Aorta (tissue), 5 donors: Measurements from ENCODE around the gene NRM. TPM values are rescaled to one million over a fixed set of nuclear protein-coding genes. Genes with fewer than 3 reads are reported as not detected.
"Not testable (repeated sequence)": the region's sequence is repeated elsewhere in the genome, so short reads cannot be mapped to it uniquely, and the experiment has no call there.

Source experiments
- ATAC-seq: fragments of 200-7000 bp; cut with Tn5 transposase; one replicate; pipeline ENCODE4 v1.9.1; 2022; ENCODE audit warnings: moderate library complexity; ENCODE audit not compliant: low FRiP score
- DNase-seq, 2 donors: peaks; one replicate each; pipeline ENCODE4 v3.0.0-alpha.2; 2020
- H3K27ac ChIP-seq, 2 donors: one replicate each; pipeline ENCODE4 v1.5.1; 2013; ENCODE audit warnings: low read length in 2 of 2, mild to moderate bottlenecking in 2 of 2, moderate library complexity in 2 of 2, control low read depth in 1 of 2, inconsistent platforms in 1 of 2, low read depth in 1 of 2
- H3K27me3 ChIP-seq, 2 donors: one replicate each; pipeline ENCODE4 v1.6.1; 2013; ENCODE audit warnings: control low read depth in 1 of 2, low read length in 1 of 2, mild to moderate bottlenecking in 1 of 2, moderate library complexity in 1 of 2; ENCODE audit not compliant: insufficient read depth in 2 of 2, control insufficient read depth in 1 of 2
- H3K36me3 ChIP-seq, 2 donors: one replicate each; pipeline ENCODE4 v1.6.1; 2013; ENCODE audit warnings: control low read depth in 1 of 2, low read length in 1 of 2, mild to moderate bottlenecking in 1 of 2; ENCODE audit not compliant: insufficient read depth in 2 of 2, control insufficient read depth in 1 of 2
- H3K4me1 ChIP-seq, 2 donors: one replicate each; pipeline ENCODE4 v1.6.1; 2013; ENCODE audit warnings: low read length in 2 of 2, control low read depth in 1 of 2, mild to moderate bottlenecking in 1 of 2, moderate library complexity in 1 of 2; ENCODE audit not compliant: insufficient read depth in 2 of 2, control insufficient read depth in 1 of 2
- H3K4me3 ChIP-seq, 2 donors: one replicate each; pipeline ENCODE4 v1.5.1; 2013; ENCODE audit warnings: low read length in 2 of 2, control low read depth in 1 of 2, mild to moderate bottlenecking in 1 of 2
- H3K9me3 ChIP-seq: one replicate; pipeline ENCODE4 v1.6.1; 2013; ENCODE audit warnings: mild to moderate bottlenecking, low read length; ENCODE audit not compliant: control insufficient read depth
- WGBS, 2 donors: extraction: QIAGEN DNeasy Blood & Tissue Kit; methylation state at CpG; one replicate each; pipeline ENCODE4 v1.1.7; 2013; 5-methylcytosine and 5-hydroxymethylcytosine counted together
- intact Hi-C, 2 donors: fragments of 100-400 bp; cut with DNase I; formaldehyde crosslinking; loops; one replicate each; pipeline versions ENCODE4 v1.14.2 to v1.15.0; 2022
- polyA plus RNA-seq, 2 donors: library from polyadenylated mRNA; stranded (reverse); fragments of 200-250 nt; gene quantifications; one replicate each; pipeline ENCODE4 v1.2.3, GENCODE V29; 2013
- total RNA-seq, 2 donors: library from RNA; stranded (reverse); fragmentation: NEBNext Ultra II Directional; extraction: Animal tissue kit (Norgen Biotek cat#: 25700); gene quantifications; one replicate each; pipeline ENCODE4 v1.2.1, GENCODE V29; 2021
- donor health status: healthy with polysubstance abuse.
- donor health status: Bipolar disorder and iron deficiency.
- donor health status: DM: no; HTN: no; CAD: no.
- donor health status: DM: no; HTN: no; CAD: no.
- donor health status: DM: yes; HTN: yes; CAD: no.

The NRM gene
- total and polyA plus RNA-seq, 4 donors: 5.6 to 19.6 (median 14.0) TPM

- no peak overlapping the region for H3K27ac ChIP-seq
- peaks cover 0 to 3% of the 10 kb centered on the region in 2 donors for H3K36me3 ChIP-seq
- no peak overlapping the region for H3K4me3 ChIP-seq
- H3K27me3 ChIP-seq: no peaks in the 10 kb centered on the region
- no peak for DNase-seq
- no peak for ATAC-seq
- no peaks in the 10 kb centered on the region for H3K4me1 ChIP-seq
- H3K9me3 ChIP-seq: no peaks in the 10 kb centered on the region
- intact Hi-C loops: no loop called here
- 76 to 77% methylated on average over 11 of the region's 11 CpGs for WGBS, 2 donors
Observed at GRCh38 chr6:30726506-30727413, 36.0 kb upstream of the NRM start.

GRCh38 chr6:30725713-30726505, 35.1 kb upstream of the NRM start:
- ATAC-seq: no peak
- WGBS, 2 donors: 36% methylated on average over 3 of the region's 3 CpGs
- Histone ChIP-seq H3K36me3 (peaks cover 0 to 3% of the 10 kb centered on the region in 2 donors), H3K27me3 (no peaks in the 10 kb centered on the region), H3K27ac (peak overlapping the region in 1 of 2 donors; percentile 50), H3K4me1 (no peaks in the 10 kb centered on the region), H3K4me3 (no peak overlapping the region), H3K9me3 (no peaks in the 10 kb centered on the region)
- intact Hi-C loops: no loop called here
- no peak for DNase-seq

GRCh38 chr6:30724906-30725667, 34.3 kb upstream of the NRM start:
- H3K4me1 ChIP-seq: no peaks in the 10 kb centered on the region
- H3K36me3 ChIP-seq: peaks cover 0 to 3% of the 10 kb centered on the region in 2 donors

GRCh38 chr6:30723843-30724741, 33.3 kb upstream of the NRM start:
- not testable (repeated sequence) for ATAC-seq, DNase-seq, H3K27me3 ChIP-seq, H3K4me3 ChIP-seq, H3K27ac ChIP-seq, H3K9me3 ChIP-seq, H3K36me3 ChIP-seq, H3K4me1 ChIP-seq
- WGBS, 2 donors: 44 to 45% methylated on average over 29 of the region's 29 CpGs
- intact Hi-C loops: loop anchor here in 1 of 2 donors (5.0 kb wide), 1 partner anchor 167 kb away; the partner anchor contains the start of genes GNL1 and PRR3

More at GRCh38 chr6:30724906-30725667, 34.3 kb upstream of the NRM start:
- Histone ChIP-seq H3K9me3 (no peaks in the 10 kb centered on the region), H3K27ac (peak overlapping the region in 1 of 2 donors; percentile 13), H3K27me3 (no peaks in the 10 kb centered on the region), H3K4me3 (no peak overlapping the region)
- intact Hi-C loops: loop anchor here in 1 of 2 donors (5.0 kb wide), 1 partner anchor 168 kb away; the partner anchor contains the start of genes GNL1 and PRR3
- DNase-seq (no peak), ATAC-seq (no peak)
- 11 to 15% methylated on average over 6 of the region's 6 CpGs for WGBS, 2 donors

- H3K27ac ChIP-seq, H3K27me3 ChIP-seq, H3K4me3 ChIP-seq, ATAC-seq, H3K36me3 ChIP-seq, H3K9me3 ChIP-seq, H3K4me1 ChIP-seq, DNase-seq: not testable (repeated sequence)
- 39 to 40% methylated on average over 16 of the region's 16 CpGs for WGBS, 2 donors
- intact Hi-C loops: loop anchor here in 1 of 2 donors (5.0 kb wide), 1 partner anchor 166 kb away; the partner anchor contains the start of genes GNL1 and PRR3
Observed at GRCh38 chr6:30723159-30723842, 32.5 kb upstream of the NRM start.

- 8 to 9% methylated on average over 27 of the region's 27 CpGs for WGBS, 2 donors
- ATAC-seq: peak; percentile 72
- Histone ChIP-seq H3K9me3 (no peaks in the 10 kb centered on the region), H3K4me1 (no peaks in the 10 kb centered on the region), H3K27me3 (no peaks in the 10 kb centered on the region), H3K36me3 (peaks cover 0 to 3% of the 10 kb centered on the region in 2 donors), H3K4me3 (peak overlapping the region in 1 of 2 donors; percentile 2), H3K27ac (peak overlapping the region in 1 of 2 donors; percentile 1)
- intact Hi-C loops: loop anchor here (1.0 to 5.0 kb wide), 2 partner anchors 43 to 165 kb away; partner anchors contain the start of genes GNL1 (in 1 of the 2) and PRR3 (in 1 of the 2)
- peak; percentile 87 to 95 for DNase-seq
Observed at GRCh38 chr6:30722280-30723112, 31.7 kb upstream of the NRM start.

GRCh38 chr6:30722025-30722279, 31.2 kb upstream of the NRM start:
- not testable (repeated sequence) for H3K9me3 ChIP-seq, ATAC-seq, H3K36me3 ChIP-seq, H3K27me3 ChIP-seq, H3K4me1 ChIP-seq
- peak in 1 of 2 donors; percentile 63 for DNase-seq
- intact Hi-C loops: loop anchor here (1.0 to 5.0 kb wide), 2 partner anchors 43 to 165 kb away; partner anchors contain the start of genes GNL1 (in 1 of the 2) and PRR3 (in 1 of the 2)
- Histone ChIP-seq H3K4me3 (peak overlapping the region in 1 of 2 donors; percentile 36), H3K27ac (peak overlapping the region in 1 of 2 donors; percentile 31)
- 5 to 6% methylated on average over 10 of the region's 10 CpGs for WGBS, 2 donors
